OCI-LY7 (cell line): Measurements from ENCODE around the gene CD320.
A peak's percentile ranks its signal among the peaks of the same experiment; 100 is the strongest.

Experiments used
- EZH2phosphoT487 ChIP-seq: fragments of 200-600 bp; sonication (generic); IDR thresholded peaks from 2 replicates; pipeline ENCODE4 v1.6.1; 2018; ENCODE audit warnings: low read depth, borderline replicate concordance, mild to moderate bottlenecking, mixed run types, antibody characterized with exemption, low read length, moderate library complexity, mixed read lengths
- TF ChIP-seq, protein P1 (sequence below): fragments of 200-600 bp; sonication (generic); conservative IDR thresholded peaks from 2 replicates; pipeline ENCODE4 v1.5.1; 2014; ENCODE audit warnings: mild to moderate bottlenecking, antibody characterized with exemption, low read length, moderate library complexity, mixed read lengths

DNA sequence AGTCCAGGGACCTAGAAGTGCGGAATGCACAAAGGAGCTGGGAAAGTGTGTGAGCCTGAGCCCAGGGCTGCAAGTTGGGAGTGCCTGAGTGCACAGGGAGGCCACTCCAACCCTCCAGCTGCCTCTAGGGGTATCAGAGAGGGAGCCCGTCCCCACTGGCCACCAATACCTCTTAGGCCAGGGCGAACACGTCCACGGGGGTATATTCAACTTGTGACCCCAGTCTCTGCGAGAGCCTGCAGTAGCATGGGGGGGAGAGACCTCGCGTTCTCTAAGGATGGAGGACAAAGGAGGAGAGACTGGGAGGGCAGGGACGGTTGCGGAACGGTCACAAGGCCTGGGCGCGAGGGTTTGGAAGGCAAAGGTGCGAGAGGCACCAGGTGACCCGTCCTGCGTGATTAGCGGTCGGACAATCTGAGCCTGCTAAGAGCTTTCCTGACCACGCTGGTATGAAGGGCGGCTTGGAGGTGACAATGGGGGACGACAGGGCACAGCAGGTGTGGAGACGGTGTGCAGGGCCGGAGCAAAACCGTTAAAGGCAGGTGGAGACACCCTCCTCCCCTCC is 676 bp downstream of the CD320 start:
- TF ChIP-seq, protein P1, sequence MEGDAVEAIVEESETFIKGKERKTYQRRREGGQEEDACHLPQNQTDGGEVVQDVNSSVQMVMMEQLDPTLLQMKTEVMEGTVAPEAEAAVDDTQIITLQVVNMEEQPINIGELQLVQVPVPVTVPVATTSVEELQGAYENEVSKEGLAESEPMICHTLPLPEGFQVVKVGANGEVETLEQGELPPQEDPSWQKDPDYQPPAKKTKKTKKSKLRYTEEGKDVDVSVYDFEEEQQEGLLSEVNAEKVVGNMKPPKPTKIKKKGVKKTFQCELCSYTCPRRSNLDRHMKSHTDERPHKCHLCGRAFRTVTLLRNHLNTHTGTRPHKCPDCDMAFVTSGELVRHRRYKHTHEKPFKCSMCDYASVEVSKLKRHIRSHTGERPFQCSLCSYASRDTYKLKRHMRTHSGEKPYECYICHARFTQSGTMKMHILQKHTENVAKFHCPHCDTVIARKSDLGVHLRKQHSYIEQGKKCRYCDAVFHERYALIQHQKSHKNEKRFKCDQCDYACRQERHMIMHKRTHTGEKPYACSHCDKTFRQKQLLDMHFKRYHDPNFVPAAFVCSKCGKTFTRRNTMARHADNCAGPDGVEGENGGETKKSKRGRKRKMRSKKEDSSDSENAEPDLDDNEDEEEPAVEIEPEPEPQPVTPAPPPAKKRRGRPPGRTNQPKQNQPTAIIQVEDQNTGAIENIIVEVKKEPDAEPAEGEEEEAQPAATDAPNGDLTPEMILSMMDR: peak; percentile 34; the same call in 1 of the 2 replicates
- TF ChIP-seq EZH2phosphoT487: no peak
